ENCODE results near the gene IRGM. TPM values are rescaled to one million over a fixed set of nuclear protein-coding genes. Genes with fewer than 3 reads are reported as not detected.

The IRGM gene
- polyA plus RNA-seq, 1 donor from 2014 or later, result not detected

DNA sequence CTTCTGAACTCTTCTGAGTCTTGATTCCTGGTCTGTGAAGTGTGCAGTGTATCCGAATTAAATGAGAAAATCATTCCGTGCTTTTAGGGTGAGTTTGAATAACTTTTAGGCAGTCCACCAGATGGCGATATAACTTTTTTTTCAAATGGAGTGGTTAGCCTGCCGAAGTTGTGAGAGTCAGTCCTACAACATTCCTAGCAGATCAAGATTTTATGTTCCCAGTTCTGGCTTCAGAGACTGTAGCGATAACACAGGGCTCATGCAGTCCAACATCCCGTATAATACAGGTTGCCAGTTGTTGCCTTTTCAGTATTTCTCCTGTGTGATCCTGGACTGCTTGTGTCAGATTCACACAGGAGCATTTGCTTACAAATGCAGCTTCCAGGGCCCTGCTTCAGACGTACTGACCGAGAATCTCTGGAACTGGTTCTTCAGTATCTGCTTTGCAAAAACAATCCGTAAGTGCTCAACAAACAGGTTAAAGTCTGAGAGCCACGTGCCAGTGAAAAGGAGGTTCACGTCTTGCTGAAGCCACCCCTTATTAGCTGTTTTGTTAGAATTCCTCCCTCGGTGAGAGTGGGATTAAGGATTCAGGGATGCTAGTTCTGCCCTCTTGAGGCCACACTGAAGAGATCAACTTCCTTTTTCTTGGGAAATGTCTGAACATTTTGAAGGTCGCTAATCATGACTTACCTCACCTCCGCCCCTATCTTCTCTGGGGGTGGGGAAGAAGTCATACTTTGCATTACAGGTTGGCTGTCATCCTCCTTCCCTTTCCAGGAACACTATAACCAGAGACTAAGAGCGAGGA is 45.0 kb upstream of the IRGM start:
- H3K27ac ChIP-seq (ENCODE audit: low read length), result no peak overlapping the region

DNA sequence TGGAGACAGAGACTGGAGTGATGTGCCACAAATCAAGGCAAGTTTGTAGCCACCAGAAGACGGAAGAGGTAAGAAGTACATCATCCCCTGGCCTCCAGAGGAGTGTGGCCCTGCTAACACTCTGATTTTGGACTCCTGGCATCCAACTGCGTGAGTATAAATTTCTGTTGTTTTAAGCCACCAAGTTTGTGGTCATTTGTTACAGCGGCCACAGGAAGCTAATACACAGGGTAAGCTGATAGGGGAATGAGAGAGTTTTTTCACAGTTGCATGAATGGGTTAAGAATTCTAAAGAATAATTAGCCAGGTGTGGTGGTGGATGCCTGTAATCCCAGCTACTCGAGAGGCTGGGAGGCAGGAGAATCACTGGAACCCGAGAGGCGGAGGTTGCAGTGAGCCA is 41.9 kb upstream of the IRGM start:
- Histone ChIP-seq H3K27me3 (ENCODE audit: insufficient read depth, low read depth, low read length) (no peaks in the 10 kb centered on the region), H2AFZ (ENCODE audit: low read depth, low read length) (no peak overlapping the region), H3F3A (ENCODE audit: insufficient read depth, low read length, poor library complexity, severe bottlenecking) (no peaks in the 10 kb centered on the region), H3K4me2 (ENCODE audit: low read length) (no peak overlapping the region), H3K4me3 (ENCODE audit: low read length) (no peak overlapping the region), H3K9ac (ENCODE audit: low read length) (no peak overlapping the region), H3K9me2 (ENCODE audit: insufficient read depth, low read length) (no peaks in the 10 kb centered on the region), H4K20me1 (ENCODE audit: insufficient read depth) (no peaks in the 10 kb centered on the region), H3K27ac (ENCODE audit: low read length) (no peak overlapping the region), H3K9me3 (ENCODE audit: low read length) (no peaks in the 10 kb centered on the region), H3K79me2 (replicated peaks; ENCODE audit: insufficient read depth, low read length) (no peaks in the 10 kb centered on the region), H3K36me3 (ENCODE audit: insufficient read depth, low read length) (no peaks in the 10 kb centered on the region)
- TF ChIP-seq SMC3 (conservative IDR thresholded peaks at IDR 0.05; ENCODE audit: poor library complexity) (no peak), TAF1 (IDR thresholded peaks at IDR 0.05; ENCODE audit: low read depth) (no peak), POLR2AphosphoS5 (IDR thresholded peaks at IDR 0.05) (no peak), MXI1 (conservative IDR thresholded peaks at IDR 0.05; ENCODE audit: poor library complexity, severe bottlenecking) (no peak), EP300 (conservative IDR thresholded peaks at IDR 0.05; ENCODE audit: poor library complexity, severe bottlenecking) (no peak), EZH2 (IDR thresholded peaks at IDR 0.05; ENCODE audit: borderline replicate concordance, insufficient read depth, low read length, poor library complexity, severe bottlenecking) (no peak), RAD21 (conservative IDR thresholded peaks at IDR 0.05) (no peak)
- TF ChIP-seq, protein P1, sequence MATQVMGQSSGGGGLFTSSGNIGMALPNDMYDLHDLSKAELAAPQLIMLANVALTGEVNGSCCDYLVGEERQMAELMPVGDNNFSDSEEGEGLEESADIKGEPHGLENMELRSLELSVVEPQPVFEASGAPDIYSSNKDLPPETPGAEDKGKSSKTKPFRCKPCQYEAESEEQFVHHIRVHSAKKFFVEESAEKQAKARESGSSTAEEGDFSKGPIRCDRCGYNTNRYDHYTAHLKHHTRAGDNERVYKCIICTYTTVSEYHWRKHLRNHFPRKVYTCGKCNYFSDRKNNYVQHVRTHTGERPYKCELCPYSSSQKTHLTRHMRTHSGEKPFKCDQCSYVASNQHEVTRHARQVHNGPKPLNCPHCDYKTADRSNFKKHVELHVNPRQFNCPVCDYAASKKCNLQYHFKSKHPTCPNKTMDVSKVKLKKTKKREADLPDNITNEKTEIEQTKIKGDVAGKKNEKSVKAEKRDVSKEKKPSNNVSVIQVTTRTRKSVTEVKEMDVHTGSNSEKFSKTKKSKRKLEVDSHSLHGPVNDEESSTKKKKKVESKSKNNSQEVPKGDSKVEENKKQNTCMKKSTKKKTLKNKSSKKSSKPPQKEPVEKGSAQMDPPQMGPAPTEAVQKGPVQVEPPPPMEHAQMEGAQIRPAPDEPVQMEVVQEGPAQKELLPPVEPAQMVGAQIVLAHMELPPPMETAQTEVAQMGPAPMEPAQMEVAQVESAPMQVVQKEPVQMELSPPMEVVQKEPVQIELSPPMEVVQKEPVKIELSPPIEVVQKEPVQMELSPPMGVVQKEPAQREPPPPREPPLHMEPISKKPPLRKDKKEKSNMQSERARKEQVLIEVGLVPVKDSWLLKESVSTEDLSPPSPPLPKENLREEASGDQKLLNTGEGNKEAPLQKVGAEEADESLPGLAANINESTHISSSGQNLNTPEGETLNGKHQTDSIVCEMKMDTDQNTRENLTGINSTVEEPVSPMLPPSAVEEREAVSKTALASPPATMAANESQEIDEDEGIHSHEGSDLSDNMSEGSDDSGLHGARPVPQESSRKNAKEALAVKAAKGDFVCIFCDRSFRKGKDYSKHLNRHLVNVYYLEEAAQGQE (IDR thresholded peaks at IDR 0.05; ENCODE audit: borderline replicate concordance), result no peak
- TF ChIP-seq, protein P2, sequence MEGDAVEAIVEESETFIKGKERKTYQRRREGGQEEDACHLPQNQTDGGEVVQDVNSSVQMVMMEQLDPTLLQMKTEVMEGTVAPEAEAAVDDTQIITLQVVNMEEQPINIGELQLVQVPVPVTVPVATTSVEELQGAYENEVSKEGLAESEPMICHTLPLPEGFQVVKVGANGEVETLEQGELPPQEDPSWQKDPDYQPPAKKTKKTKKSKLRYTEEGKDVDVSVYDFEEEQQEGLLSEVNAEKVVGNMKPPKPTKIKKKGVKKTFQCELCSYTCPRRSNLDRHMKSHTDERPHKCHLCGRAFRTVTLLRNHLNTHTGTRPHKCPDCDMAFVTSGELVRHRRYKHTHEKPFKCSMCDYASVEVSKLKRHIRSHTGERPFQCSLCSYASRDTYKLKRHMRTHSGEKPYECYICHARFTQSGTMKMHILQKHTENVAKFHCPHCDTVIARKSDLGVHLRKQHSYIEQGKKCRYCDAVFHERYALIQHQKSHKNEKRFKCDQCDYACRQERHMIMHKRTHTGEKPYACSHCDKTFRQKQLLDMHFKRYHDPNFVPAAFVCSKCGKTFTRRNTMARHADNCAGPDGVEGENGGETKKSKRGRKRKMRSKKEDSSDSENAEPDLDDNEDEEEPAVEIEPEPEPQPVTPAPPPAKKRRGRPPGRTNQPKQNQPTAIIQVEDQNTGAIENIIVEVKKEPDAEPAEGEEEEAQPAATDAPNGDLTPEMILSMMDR (IDR thresholded peaks at IDR 0.05; ENCODE audit: poor library complexity, severe bottlenecking), result no peak

More for the DNA sequence above, 45.0 kb upstream of the IRGM start:
- Histone ChIP-seq H3K9me3 (ENCODE audit: low read length) (no peaks in the 10 kb centered on the region), H4K20me1 (ENCODE audit: insufficient read depth) (no peaks in the 10 kb centered on the region), H3K9ac (ENCODE audit: low read length) (no peak overlapping the region), H3F3A (ENCODE audit: insufficient read depth, low read length, poor library complexity, severe bottlenecking) (no peaks in the 10 kb centered on the region), H3K4me3 (ENCODE audit: low read length) (peak overlapping the region; percentile 50), H3K4me2 (ENCODE audit: low read length) (no peak overlapping the region), H3K27me3 (ENCODE audit: insufficient read depth, low read depth, low read length) (no peaks in the 10 kb centered on the region), H3K79me2 (replicated peaks; ENCODE audit: insufficient read depth, low read length) (no peaks in the 10 kb centered on the region), H3K9me2 (ENCODE audit: insufficient read depth, low read length) (no peaks in the 10 kb centered on the region), H2AFZ (ENCODE audit: low read depth, low read length) (no peak overlapping the region), H3K36me3 (ENCODE audit: insufficient read depth, low read length) (no peaks in the 10 kb centered on the region)
- TF ChIP-seq SMC3 (conservative IDR thresholded peaks at IDR 0.05; ENCODE audit: poor library complexity) (peak; percentile 80), RAD21 (conservative IDR thresholded peaks at IDR 0.05) (peak; percentile 71), TAF1 (IDR thresholded peaks at IDR 0.05; ENCODE audit: low read depth) (no peak)
- TF ChIP-seq, protein P2 (IDR thresholded peaks at IDR 0.05; ENCODE audit: poor library complexity, severe bottlenecking), result peak; percentile 72
- TF ChIP-seq, protein P1 (IDR thresholded peaks at IDR 0.05; ENCODE audit: borderline replicate concordance), result no peak

Data from neural cell (in vitro differentiated cells).